ENCODE measurements around the gene SLC2A13.
"Not testable (repeated sequence)": the region's sequence is repeated elsewhere in the genome, so short reads cannot be mapped to it uniquely, and the experiment has no call there.

Gene SLC2A13

GRCh38 chr12:40054555-40055227, 51.2 kb downstream of the SLC2A13 start:
- Histone ChIP-seq H3K4me1 (ENCODE audit: control insufficient read depth in 1 of 2, insufficient read depth in 1 of 2, low read depth in 1 of 2, low read length in 1 of 2) (no peaks in the 10 kb centered on the region), H3K9me3 (no peaks in the 10 kb centered on the region), H3K36me3 (no peaks in the 10 kb centered on the region), H3K27me3 (no peaks in the 10 kb centered on the region), H3K27ac (no peak overlapping the region), H3K4me3 (ENCODE audit: low read depth in 1 of 2, low read length in 1 of 2) (no peak overlapping the region)
- no peak for TF ChIP-seq CTCF (IDR thresholded peaks at IDR 0.05)

DNA sequence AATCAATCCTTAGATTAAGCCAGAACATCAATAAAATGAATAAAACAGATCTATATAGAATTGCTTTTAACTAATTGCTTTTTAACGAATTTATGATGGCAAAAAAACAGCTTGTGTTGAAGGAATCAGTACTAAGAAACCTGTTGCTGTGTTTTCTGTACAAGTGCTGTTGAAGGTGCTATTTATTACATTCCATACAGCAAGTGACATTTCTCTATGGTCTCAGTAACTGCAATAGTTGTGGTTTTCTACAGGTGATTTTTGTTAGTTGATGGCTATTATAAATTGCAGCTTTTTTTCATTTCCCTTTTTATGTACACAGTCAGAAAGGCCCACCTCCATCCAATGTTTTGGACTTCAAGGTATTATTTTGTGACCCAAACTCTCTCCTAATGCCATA, 56.6 kb downstream of the SLC2A13 start:
- Histone ChIP-seq H3K4me1 (ENCODE audit: control insufficient read depth in 1 of 2, insufficient read depth in 1 of 2, low read depth in 1 of 2, low read length in 1 of 2) (no peaks in the 10 kb centered on the region), H3K27me3 (no peaks in the 10 kb centered on the region), H3K4me3 (ENCODE audit: low read depth in 1 of 2, low read length in 1 of 2) (no peak overlapping the region), H3K27ac (no peak overlapping the region), H3K36me3 (no peaks in the 10 kb centered on the region), H3K9me3 (no peaks in the 10 kb centered on the region)
- TF ChIP-seq CTCF (IDR thresholded peaks at IDR 0.05): no peak

DNA sequence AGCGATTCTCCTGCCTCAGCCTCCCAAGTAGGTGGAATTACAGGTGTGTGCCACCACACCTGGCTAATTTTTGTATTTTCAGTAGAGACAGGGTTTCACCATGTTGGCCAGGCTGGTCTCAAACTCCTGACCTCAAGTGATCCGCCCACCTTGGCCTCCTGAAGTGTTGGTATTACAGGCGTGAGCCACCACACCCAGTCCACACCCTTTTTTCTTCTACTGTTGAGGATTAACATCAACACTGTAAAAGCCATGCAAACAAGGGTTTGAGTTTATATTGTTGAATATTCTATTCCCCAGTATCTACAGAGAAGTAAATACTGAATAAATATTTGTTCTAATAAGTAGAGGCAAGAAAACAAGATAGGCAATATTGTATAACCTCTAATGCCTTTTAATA, 58.9 kb downstream of the SLC2A13 start:
- H3K36me3 ChIP-seq; H3K27ac ChIP-seq; H3K27me3 ChIP-seq; H3K9me3 ChIP-seq; H3K4me1 ChIP-seq (ENCODE audit: control insufficient read depth in 1 of 2, insufficient read depth in 1 of 2, low read depth in 1 of 2, low read length in 1 of 2); H3K4me3 ChIP-seq (ENCODE audit: low read depth in 1 of 2, low read length in 1 of 2): not testable (repeated sequence)

GRCh38 chr12:40045656-40046055, 60.2 kb downstream of the SLC2A13 start:
- no peaks in the 10 kb centered on the region for H3K27me3 ChIP-seq
- H3K36me3 ChIP-seq: no peaks in the 10 kb centered on the region
- no peaks in the 10 kb centered on the region for H3K4me1 ChIP-seq (ENCODE audit: control insufficient read depth in 1 of 2, insufficient read depth in 1 of 2, low read depth in 1 of 2, low read length in 1 of 2)
- no peak overlapping the region for H3K27ac ChIP-seq
- H3K9me3 ChIP-seq: no peaks in the 10 kb centered on the region
- no peak for TF ChIP-seq CTCF (IDR thresholded peaks at IDR 0.05)
- H3K4me3 ChIP-seq (ENCODE audit: low read depth in 1 of 2, low read length in 1 of 2): no peak overlapping the region

- TF ChIP-seq CTCF (IDR thresholded peaks at IDR 0.05): no peak
- H3K4me1 ChIP-seq (ENCODE audit: control insufficient read depth in 1 of 2, insufficient read depth in 1 of 2, low read depth in 1 of 2, low read length in 1 of 2): no peaks in the 10 kb centered on the region
- no peak overlapping the region for H3K4me3 ChIP-seq (ENCODE audit: low read depth in 1 of 2, low read length in 1 of 2)
- H3K27me3 ChIP-seq: no peaks in the 10 kb centered on the region
- no peaks in the 10 kb centered on the region for H3K36me3 ChIP-seq
- no peak overlapping the region for H3K27ac ChIP-seq
- H3K9me3 ChIP-seq: no peaks in the 10 kb centered on the region
Observed at GRCh38 chr12:40044396-40044795, 61.5 kb downstream of the SLC2A13 start.

- Histone ChIP-seq H3K4me3 (ENCODE audit: low read depth in 1 of 2, low read length in 1 of 2) (no peak overlapping the region), H3K27me3 (no peaks in the 10 kb centered on the region), H3K4me1 (ENCODE audit: control insufficient read depth in 1 of 2, insufficient read depth in 1 of 2, low read depth in 1 of 2, low read length in 1 of 2) (no peaks in the 10 kb centered on the region), H3K36me3 (no peaks in the 10 kb centered on the region), H3K27ac (no peak overlapping the region), H3K9me3 (no peaks in the 10 kb centered on the region)
- no peak for TF ChIP-seq CTCF (IDR thresholded peaks at IDR 0.05)
Observed at GRCh38 chr12:40039598-40039997, 66.3 kb downstream of the SLC2A13 start.
